ENCODE results near the gene FBXL17.

Gene FBXL17

GRCh38 chr5:107858324-107858723 lies 523.6 kb downstream of the FBXL17 start:
- no peak for DNase-seq (ENCODE audit: low spot score)

DNA sequence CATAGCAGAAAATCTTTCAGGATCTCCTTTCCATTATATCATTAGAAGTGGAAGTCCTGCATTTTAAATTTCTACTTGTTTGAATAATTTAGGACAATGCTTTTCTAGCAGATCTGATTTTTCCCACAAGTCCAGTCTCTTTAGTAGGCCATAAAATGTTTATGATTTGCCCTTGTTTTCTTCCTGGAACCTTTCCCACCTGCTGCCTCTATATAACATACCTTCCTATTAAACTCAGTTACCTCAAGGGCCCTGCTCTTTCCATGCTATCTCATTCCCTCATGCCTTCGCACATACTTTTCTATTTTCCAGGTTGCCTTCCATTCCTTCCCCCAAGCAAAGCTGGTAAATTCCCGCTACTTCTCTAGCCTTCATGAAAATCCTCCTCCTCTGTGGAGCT lies 524.1 kb downstream of the FBXL17 start:
- no peak for DNase-seq (ENCODE audit: low spot score)

DNA sequence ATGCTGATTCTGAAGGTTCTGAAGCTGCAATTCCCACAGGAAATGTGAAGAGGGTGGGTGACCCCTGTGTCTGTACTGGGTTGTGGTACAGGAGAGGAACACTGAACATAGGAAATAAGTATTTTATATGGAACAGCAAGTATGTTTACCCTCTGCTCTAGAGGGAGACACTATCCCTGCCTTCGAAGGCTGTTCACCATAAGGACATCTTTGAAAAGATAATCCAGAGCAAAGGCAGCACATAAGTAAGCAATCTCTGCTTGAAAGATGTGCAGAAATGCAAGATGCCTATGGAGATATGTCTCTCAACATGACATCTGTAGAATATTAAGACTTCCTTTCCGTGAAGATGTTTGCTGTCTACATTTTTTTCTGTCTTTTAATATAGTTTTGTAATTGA lies 526.7 kb downstream of the FBXL17 start:
- DNase-seq (ENCODE audit: low spot score): no peak

GRCh38 chr5:107853696-107854095 lies 528.2 kb downstream of the FBXL17 start:
- DNase-seq (ENCODE audit: low spot score): no peak

GRCh38 chr5:107853031-107853430 lies 528.9 kb downstream of the FBXL17 start:
- DNase-seq (ENCODE audit: low spot score): no peak

GRCh38 chr5:107849118-107849517 lies 532.8 kb downstream of the FBXL17 start:
- DNase-seq (ENCODE audit: low spot score): no peak

GRCh38 chr5:107840592-107840991 lies 541.3 kb downstream of the FBXL17 start:
- no peak for DNase-seq (ENCODE audit: low spot score)

DNA sequence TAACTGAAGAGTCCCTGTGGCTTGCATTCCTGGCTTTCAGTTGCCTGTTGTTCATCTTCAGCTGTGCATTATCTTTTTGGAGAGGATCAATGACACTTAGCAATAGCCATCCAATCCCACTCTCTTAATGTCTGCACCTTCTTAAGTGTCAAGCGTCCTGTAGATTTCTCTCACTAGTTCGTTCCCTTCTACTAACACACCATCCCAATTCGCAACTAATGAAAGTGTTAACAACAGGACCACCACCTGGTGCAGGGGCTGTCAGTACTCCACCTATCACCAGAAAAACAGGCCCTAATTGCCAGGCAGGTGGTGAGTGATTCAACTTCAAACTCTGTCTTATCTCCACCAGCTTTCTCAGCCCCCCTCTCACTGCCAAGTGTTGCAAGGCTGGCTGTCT lies 541.7 kb downstream of the FBXL17 start:
- no peak for DNase-seq (ENCODE audit: low spot score)

- no peak for DNase-seq (ENCODE audit: low spot score)
These were observed 546.8 kb downstream of the FBXL17 start for GRCh38 chr5:107835096-107835495.

- DNase-seq (ENCODE audit: low spot score): no peak
These were observed 549.2 kb downstream of the FBXL17 start for GRCh38 chr5:107832746-107833145.

DNA sequence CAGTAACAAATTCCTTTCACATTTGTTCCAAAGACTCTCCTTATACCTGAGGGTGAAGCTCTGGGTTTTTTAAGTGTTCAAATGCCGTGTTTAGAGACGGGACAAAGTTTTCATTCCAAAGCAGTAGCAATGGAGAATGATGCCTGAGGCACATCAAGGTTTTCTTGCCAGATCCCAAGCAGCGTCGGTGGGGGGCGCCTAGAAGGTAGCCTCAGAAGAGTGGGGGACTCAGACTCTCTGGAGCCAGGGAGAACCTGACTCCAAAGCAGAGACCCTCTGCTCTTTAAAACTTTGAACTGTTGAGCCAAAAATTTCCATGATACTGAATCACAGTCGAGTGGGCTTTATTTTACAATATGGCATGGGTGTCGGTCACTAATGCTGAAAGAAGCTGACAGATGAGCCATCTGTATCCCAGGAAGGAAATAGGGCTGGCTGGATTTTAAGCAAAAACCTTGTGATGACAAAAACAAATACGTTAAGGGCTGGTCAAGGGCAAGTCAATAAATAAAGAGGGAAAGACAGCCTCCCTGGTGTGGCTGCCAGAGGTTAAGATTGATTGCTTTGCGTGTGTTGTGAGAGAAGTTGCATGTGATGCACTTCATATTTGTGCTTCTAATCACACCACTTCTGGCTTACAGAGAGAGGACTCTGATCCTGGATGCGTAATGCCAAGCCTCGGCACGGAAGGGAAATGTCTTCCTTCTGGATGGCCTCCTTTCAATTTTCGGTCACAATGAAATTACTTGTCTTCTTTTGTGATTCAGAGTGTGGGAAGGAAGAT lies 550.1 kb downstream of the FBXL17 start:
- DNase-seq (ENCODE audit: low spot score): no peak

DNA sequence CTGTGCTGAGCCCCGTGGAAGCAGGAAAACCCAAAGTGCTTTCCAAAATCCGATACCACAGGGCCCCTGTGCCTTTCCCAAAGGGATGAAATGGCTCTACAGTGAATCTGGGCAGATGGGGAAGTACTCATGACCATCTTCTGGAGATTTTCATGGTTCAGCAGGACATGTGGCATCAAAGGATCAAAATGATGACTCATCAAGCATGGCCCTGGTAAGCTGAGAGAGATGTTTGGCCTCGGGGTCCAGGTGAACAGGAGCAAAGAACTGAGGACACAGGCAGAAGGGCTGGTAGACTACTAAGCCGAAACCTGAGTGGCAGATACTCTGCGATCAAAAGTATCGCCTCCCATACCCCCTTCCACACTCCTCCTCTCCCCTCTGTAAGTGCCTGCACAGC lies 551.1 kb downstream of the FBXL17 start:
- DNase-seq (ENCODE audit: low spot score): no peak

- no peak for DNase-seq (ENCODE audit: low spot score)
These were observed 555.4 kb downstream of the FBXL17 start for GRCh38 chr5:107826311-107827000.

DNA sequence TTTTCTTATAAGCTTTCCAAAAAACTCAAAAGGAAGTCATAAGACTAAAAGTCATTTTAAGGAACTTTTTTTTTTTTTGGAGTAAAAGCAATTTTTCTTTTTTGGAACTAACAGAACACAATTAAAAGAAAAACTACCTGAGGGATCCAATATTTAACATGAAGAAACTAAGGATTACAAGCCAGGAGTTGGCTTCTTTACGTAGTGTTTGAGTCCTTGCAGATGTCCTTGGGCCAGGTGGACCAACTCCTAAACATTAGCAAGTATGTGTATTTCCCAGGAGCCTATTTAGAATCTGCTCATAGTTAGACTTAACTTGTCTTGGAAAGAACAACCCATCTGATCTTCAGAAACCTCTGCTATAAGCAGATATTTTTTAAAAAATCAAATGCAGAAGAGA lies 557.1 kb downstream of the FBXL17 start:
- DNase-seq (ENCODE audit: low spot score): no peak

DNA sequence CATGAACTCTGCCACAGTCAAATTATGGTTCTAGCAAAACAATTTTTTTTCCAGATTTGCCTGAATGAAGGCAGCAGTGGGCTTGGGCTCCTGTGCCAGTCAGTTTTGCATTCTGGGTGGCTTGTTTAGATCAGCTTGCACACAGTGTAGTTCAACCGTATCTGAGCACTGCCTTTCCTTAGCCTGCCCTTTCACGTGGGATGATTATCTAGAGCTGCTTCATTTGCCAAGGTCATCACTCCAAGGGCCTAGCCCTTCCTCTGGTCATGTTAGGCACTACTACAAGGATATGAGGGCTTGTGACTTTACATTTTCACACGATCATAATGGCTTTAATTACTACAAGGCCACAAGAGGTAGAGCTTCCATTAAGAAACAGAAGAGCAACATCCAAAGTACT lies 560.6 kb downstream of the FBXL17 start:
- DNase-seq (ENCODE audit: low spot score): no peak

- DNase-seq (ENCODE audit: low spot score): no peak
These were observed 561.5 kb downstream of the FBXL17 start for GRCh38 chr5:107820429-107820828.

DNA sequence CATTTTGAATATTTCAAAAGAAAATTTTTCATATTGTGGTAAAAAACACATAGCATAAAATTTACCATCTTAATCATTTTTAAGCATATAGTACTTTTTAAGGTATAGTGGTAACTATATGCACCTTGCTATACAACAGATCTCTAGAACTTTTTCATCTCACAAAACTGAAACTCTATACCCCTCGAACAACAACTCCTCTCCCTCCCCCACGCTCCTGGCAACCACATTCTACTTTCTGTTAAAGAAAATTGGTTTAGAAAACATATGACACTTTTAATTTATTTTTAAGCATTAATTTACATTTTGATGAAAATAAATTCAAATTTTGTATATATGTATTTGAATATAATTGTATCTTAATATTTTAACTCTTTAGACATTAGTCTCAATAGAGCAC lies 563.9 kb downstream of the FBXL17 start:
- DNase-seq (ENCODE audit: low spot score): no peak

- DNase-seq (ENCODE audit: low spot score): no peak
These were observed 564.5 kb downstream of the FBXL17 start for GRCh38 chr5:107817436-107817835.

DNA sequence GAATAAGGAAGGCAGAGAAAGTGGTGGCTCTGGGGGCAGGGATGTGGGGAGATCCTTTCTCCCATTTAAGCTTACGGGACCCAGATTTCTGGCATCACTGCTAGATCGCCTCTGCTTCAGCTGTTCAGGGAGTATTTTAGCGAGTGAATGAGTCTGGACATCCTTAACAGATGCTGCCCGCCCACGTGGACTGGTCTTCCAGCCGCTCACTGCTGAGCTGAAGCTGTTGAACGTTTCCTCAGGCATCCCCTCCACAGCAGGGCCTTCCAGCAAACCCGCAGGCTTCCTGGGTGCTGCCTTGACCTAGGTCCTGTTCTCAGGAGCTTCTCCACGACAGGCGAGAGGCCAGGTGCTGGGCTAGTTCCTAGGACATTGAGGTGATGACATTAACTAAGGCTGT lies 566.8 kb downstream of the FBXL17 start:
- no peak for DNase-seq (ENCODE audit: low spot score)

GRCh38 chr5:107814183-107814827 lies 567.6 kb downstream of the FBXL17 start:
- no peak for DNase-seq (ENCODE audit: low spot score)

- DNase-seq (ENCODE audit: low spot score): no peak
These were observed 568.3 kb downstream of the FBXL17 start for GRCh38 chr5:107813559-107813958.

GRCh38 chr5:107812570-107813141 lies 569.2 kb downstream of the FBXL17 start:
- DNase-seq (ENCODE audit: low spot score): no peak

Measured in kidney capillary endothelial cell (primary cell).